Measurements from ENCODE around the gene VAMP3. TPM values are rescaled to one million over a fixed set of nuclear protein-coding genes. Genes with fewer than 3 reads are reported as not detected.
A peak's percentile ranks its signal among the peaks of the same experiment; 100 is the strongest.

VAMP3 gene
- total and polyA plus RNA-seq, 2 experiments from 2014 or later: 51.2 to 68.4 TPM

- no peaks in the 10 kb centered on the region for H3K27me3 ChIP-seq
- no peak overlapping the region for H3K27ac ChIP-seq
- no peak overlapping the region for H3K4me3 ChIP-seq
- no peak for DNase-seq (ENCODE audit: low read depth in 1 of 2, low spot score in 1 of 2)
- no peak for TF ChIP-seq CTCF (IDR thresholded peaks at IDR 0.05; ENCODE audit: low read depth, low read length)
- H3K36me3 ChIP-seq: peaks cover 25% of the 10 kb centered on the region
- no peaks in the 10 kb centered on the region for H3K9me3 ChIP-seq (ENCODE audit: low read depth)
- no peaks in the 10 kb centered on the region for H3K4me1 ChIP-seq (ENCODE audit: low read depth)
Observed at GRCh38 chr1:7778133-7778628, 7.1 kb downstream of the VAMP3 start.

- Histone ChIP-seq H3K4me3 (no peak overlapping the region), H3K27ac (no peak overlapping the region), H3K9me3 (ENCODE audit: low read depth) (no peaks in the 10 kb centered on the region), H3K4me1 (ENCODE audit: low read depth) (no peaks in the 10 kb centered on the region), H3K27me3 (no peaks in the 10 kb centered on the region), H3K36me3 (peaks cover 9% of the 10 kb centered on the region)
- no peak for TF ChIP-seq CTCF (IDR thresholded peaks at IDR 0.05; ENCODE audit: low read depth, low read length)
- no peak for DNase-seq (ENCODE audit: low read depth in 1 of 2, low spot score in 1 of 2)
Observed at GRCh38 chr1:7780976-7781375, 9.9 kb downstream of the VAMP3 start.

DNA sequence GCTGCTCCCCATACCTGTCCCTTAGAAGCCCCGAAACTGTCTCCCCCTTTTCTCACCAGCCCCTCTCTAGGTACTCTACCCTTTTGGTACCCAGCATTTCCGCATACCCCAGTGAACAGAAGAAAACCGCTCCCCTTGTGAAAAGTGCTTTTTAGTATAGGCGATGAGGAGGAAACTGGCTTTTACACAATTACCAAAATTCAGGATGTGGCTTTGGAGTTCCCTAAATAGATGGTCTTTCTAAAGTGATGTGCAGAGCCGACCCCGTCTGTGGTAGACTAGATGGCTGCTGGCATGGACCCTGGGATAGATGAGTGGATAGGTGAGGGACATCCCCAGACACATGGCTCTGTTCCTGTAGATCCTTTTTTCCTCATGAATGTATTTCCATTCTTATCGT, 10.4 kb downstream of the VAMP3 start:
- H3K4me3 ChIP-seq: no peak overlapping the region

DNA sequence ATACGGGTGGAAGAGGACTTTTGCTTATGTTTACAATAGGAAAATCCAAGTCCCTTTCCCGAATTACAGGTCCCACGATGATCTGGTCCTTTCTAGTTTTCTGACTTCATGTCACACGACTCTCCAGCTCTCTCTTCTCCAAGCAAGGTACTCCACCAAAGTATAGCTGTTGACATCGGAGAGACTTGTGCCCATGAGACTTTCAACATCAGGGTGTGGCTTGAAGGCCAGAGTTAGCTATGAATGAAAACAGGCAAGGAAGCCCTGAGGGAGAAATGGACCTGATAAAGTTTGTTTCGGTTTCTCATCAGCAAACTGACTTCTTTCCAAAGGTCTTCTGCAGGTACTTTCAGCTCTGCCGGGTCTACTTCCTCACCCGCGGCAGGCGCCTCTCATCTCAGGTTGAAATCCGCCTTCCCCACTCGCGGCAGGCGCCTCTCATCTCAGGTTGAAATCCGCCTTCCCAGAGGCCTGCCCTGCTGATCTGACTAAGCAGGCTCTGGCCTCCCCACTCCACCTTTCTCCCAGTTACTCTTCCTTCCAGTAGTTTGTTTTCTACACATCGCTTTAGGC, 10.9 kb downstream of the VAMP3 start:
- Histone ChIP-seq H3K4me3 (no peak overlapping the region), H3K27ac (no peak overlapping the region), H3K27me3 (no peaks in the 10 kb centered on the region), H3K4me1 (ENCODE audit: low read depth) (no peaks in the 10 kb centered on the region), H3K36me3 (peaks cover 9% of the 10 kb centered on the region), H3K9me3 (ENCODE audit: low read depth) (no peaks in the 10 kb centered on the region)
- DNase-seq (ENCODE audit: low read depth in 1 of 2, low spot score in 1 of 2): no peak
- no peak for TF ChIP-seq CTCF (IDR thresholded peaks at IDR 0.05; ENCODE audit: low read depth, low read length)

More for the DNA sequence above, 10.4 kb downstream of the VAMP3 start:
- Histone ChIP-seq H3K36me3 (peaks cover 9% of the 10 kb centered on the region), H3K27me3 (no peaks in the 10 kb centered on the region), H3K27ac (no peak overlapping the region), H3K9me3 (ENCODE audit: low read depth) (no peaks in the 10 kb centered on the region), H3K4me1 (ENCODE audit: low read depth) (no peaks in the 10 kb centered on the region)
- DNase-seq (ENCODE audit: low read depth in 1 of 2, low spot score in 1 of 2): no peak
- TF ChIP-seq CTCF (IDR thresholded peaks at IDR 0.05; ENCODE audit: low read depth, low read length): no peak

DNA sequence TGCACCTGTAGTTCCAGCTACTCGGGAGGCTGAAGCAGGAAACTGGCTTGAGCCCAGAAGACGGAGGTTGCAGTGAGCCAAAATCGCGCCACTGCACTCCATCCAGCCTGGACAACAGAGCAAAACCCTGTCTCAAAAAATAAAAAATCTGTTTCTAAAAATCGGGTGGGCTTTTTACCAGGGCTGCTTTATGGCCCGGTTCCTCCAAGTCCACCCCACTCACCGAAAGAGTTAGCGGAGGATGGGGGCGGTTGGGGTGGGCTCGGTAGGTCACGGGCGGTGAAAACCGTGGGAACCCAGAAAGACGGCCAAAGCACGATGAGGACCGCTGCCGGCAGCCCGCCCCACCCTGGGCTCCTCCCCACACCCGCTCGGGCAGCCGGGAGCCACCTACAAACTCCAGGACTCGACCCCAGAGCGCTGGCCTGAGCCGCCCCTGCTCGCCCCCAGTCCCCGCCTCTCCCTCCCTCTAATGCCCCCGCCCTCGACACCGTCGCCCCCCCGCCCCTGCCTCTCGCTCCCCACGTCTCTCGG, 12.1 kb downstream of the VAMP3 start:
- Histone ChIP-seq H3K36me3 (peaks cover 2% of the 10 kb centered on the region), H3K9me3 (ENCODE audit: low read depth) (no peaks in the 10 kb centered on the region), H3K4me3 (peak overlapping the region; percentile 33), H3K27me3 (no peaks in the 10 kb centered on the region), H3K4me1 (ENCODE audit: low read depth) (no peaks in the 10 kb centered on the region), H3K27ac (peak overlapping the region; percentile 55)
- DNase-seq (ENCODE audit: low read depth in 1 of 2, low spot score in 1 of 2): peak; percentile 69 to 80
- no peak for TF ChIP-seq CTCF (IDR thresholded peaks at IDR 0.05; ENCODE audit: low read depth, low read length)

All from cardiac muscle cell (in vitro differentiated cells and primary cell).